SU-DHL-6 (cell line): ENCODE measurements around the gene PGRMC1.

Experiments used
- CTCF ChIP-seq: fragments of 200-600 bp; sonication (generic); IDR thresholded peaks from one replicate; pipeline ENCODE4 v1.5.1; 2017; ENCODE audit warnings: antibody characterized with exemption, mild to moderate bottlenecking, low read length, moderate library complexity; ENCODE audit not compliant: insufficient read depth, poor library complexity, severe bottlenecking
- EZH2phosphoT487 ChIP-seq: fragments of 200-600 bp; sonication (generic), shearing (Covaris generic); conservative IDR thresholded peaks from 2 replicates; pipeline ENCODE4 v1.6.1; 2018; ENCODE audit warnings: mild to moderate bottlenecking, antibody characterized with exemption, low read length, moderate library complexity, mixed read lengths

- TF ChIP-seq CTCF (no peak), EZH2phosphoT487 (no peak)
These were observed 5.2 kb upstream of the PGRMC1 start for GRCh38 chrX:119230850-119231249.
